HG02884 (cell line): Measurements from ENCODE around the gene ABCA2.

Experiments used
- ATAC-seq: cut with Tn5 transposase; IDR thresholded peaks from one replicate; pipeline ENCODE4 v1.9.1; 2021; ENCODE audit warnings: mild to moderate bottlenecking, moderate library complexity; ENCODE audit not compliant: unreplicated experiment

ABCA2 gene

GRCh38 chr9:136983167-136983566 is 44.9 kb downstream of the ABCA2 start:
- no peak for ATAC-seq

DNA sequence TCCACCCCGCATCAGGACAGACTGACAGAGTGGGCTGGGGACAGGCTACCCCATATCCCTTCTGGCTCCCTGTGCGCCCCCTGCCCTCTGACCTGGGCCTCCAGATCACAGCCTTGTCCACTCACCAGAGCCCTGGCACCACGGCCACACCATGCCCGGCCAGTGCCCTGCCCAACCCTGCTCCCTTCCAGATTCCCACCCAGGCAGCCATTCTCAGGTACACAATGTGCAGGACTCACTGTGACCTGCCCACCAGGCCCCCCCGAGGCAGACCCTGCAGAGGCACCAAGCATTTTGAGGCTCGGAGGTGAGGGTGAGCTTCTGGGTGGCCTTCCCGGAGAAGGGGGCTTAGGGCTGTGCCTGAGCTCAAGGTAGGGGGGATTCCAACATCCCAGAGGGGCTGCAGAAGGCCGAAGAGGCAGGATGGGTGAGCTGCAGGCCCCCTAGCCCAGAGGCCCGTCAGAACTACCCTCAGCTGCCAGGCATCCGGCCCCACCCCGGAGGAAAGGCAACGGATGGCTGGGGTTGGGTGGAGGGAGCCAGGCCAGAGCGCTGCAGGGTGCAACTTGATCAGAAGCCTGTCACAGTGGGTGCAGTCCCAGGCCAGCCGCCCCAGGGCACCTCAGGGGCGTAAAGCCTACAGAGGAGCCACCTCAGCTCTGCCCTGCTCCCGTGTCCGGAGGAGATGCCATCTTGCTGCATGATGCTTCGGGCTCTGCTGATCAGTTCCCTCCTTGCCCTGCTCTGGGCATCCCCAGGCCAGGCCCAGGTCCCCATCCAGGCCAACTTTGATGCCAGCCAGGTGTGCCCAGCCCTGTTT is 45.6 kb downstream of the ABCA2 start, which contains the start of gene LCNL1:
LCNL1 (plus strand) TSS at position 762 of the 820 bp plus-strand sequence. CDS start 594 bp downstream, outside the sequence.
- no peak for ATAC-seq

DNA sequence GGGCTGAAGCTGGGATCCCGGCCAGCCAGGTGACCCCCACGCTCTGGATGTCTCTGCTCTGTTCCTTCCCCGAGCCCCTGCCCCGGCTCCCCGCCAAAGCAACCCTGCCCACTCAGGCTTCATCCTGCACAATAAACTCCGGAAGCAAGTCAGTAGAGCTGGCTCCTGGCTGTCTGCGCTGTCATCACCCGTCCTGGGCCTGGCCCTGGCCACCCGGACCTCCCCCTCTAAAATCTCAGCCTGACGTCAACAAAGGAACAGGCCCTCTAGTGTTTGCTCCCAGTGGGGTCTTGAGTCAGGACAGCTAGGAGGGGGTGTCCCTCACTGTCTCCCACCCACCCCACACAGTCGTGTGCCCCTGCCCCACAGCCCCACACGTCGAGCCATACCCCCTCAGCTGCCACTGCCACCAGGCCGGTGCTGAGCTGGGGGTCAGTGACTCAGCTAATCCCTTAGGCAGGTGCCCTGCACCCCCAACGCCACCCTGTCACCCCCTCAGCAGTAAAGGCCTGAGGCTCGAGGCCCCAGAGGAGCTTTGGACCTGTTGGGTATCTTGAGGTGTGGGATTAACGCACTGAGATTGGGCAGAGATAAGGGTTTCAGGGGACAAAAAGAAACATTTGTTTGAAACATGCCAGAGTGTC is 46.3 kb downstream of the ABCA2 start:
- no peak for ATAC-seq

DNA sequence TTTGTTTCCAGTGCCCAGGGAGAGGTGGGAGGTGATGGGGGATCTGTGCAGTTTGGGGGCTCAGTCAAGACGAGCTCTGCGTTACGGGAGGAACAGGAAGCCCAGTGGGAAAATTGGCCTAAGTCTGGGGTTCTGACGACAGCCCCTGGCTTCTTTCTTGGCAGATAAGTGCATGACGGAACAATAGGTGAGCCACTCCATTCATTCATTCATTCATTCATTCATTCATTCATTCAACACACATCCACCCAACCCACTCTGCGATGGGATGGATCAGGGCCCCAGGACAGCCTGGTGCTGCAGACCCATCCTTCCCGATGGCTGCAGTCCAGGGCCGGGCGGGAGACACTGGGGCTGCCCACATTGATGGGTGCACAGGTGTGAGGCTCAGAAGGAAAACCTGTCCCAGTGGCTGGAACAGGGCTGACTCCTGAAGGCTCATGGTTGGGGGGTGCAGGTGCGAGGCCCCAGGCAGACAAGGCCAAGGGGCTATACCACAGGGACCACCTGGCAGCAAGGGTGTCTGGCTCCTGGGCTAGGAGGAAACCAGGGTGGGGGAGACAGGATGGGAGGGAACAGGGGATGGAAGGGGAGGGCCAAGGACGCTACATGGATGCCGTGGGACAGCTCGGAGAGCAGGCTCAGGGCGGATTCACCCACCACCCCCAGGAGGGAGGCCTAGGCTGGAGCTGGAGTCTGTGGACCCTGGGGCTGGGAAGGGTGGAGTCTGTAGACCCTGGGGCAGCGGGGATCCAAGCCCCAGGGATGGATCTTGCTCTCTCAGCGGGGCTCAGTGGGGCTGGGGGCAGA is 47.2 kb downstream of the ABCA2 start:
- ATAC-seq, result no peak

DNA sequence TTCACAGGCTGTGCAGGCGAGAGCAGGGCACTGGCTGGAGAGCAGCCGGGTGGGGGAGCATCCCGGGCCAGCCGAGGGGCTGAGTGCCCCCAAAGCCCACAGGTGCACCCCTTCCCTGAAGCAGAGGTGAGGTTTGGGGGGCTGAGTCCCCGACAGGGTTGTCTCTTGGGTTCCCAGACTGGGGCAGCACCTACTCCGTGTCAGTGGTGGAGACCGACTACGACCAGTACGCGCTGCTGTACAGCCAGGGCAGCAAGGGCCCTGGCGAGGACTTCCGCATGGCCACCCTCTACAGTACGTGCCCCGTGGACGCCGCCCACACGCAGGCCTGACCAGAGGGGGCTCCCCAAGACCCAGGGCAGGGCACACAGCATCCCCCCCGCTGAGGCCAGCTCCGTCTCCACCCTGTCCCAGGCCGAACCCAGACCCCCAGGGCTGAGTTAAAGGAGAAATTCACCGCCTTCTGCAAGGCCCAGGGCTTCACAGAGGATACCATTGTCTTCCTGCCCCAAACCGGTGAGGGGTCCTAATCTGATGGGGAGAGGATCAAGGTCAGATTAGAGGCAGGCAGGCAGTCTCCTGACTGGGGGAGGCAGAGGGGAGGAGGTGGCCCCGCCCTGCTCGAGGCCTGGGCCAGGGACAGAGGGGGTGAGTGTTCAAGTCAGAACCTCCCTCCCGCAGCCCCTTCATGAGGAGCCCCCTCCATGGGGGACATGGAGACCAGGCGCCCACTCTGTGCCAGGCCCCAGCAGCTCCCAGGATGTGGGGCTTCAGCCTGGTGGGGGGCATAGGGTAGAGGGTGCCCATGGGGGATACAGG is 48.1 kb downstream of the ABCA2 start:
- ATAC-seq, result no peak

DNA sequence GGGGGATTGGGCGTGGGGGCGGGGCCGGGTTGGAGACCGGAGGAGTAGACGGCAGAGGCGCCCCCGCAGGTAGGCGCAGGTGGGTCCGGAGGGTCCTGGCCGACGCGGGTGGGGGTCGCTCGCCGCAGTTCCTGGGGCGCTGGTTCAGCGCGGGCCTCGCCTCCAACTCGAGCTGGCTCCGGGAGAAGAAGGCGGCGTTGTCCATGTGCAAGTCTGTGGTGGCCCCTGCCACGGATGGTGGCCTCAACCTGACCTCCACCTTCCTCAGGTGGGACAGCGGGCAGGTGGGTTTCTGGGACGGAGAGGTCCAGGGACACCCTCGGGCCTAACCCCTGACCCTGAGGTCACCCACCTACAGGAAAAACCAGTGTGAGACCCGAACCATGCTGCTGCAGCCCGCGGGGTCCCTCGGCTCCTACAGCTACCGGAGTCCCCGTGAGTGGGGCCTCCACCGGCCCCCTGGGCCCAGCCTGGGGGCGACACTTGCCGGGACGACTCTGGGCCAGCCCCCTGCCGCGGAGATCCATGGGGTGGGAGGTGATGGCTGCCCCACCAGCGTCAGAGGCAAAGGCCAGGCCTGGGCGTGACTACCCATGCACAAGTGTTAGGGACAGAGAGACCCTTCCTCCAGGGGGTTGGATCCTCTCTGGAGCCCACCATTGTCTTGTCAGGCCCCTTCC is 49.0 kb downstream of the ABCA2 start:
- ATAC-seq, result no peak

- no peak for ATAC-seq
Observed at GRCh38 chr9:136978073-136978864, 49.8 kb downstream of the ABCA2 start.

DNA sequence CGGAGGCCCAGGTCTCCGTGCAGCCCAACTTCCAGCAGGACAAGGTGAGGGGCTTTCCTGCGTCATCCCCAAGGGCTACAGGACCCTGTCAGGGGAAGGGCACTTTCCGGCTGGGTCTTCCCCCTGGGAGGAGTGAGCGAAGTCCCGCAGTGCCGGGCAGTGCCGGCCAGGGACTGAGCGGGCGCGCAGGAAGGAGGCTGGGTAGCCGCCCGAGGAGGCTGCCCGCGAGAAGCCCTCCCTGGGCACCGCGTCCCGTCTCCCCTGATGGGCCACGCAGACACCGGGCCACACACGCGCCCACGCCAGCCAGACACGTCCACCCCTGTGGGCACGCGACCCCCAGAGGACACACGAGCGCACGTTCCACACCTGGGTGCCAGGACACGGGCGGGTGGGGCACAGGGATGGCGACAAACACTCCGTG is 50.4 kb downstream of the ABCA2 start:
- ATAC-seq, result no peak

DNA sequence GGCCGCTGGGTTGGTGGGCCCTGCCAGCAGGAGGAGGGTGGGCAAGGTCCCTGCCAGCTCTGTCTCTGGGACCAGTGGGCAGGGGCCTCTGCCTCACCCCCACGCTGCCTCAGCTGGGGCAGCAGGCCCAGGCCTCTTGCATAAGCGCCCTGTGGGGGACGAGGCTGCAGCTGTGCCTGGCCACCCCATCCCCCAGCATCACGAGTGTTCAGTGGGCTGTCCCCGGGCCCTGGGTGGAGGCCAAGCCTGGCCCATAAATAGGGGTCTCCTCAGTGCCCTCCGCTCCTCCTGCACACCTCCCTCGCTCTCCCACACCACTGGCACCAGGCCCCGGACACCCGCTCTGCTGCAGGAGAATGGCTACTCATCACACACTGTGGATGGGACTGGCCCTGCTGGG is 50.8 kb downstream of the ABCA2 start, which contains the start of gene PTGDS:
PTGDS (plus strand) TSS at position 282 of the 400 bp plus-strand sequence; CDS start at position 357, 75 bp downstream.
- ATAC-seq, result no peak

- no peak for ATAC-seq
Observed at GRCh38 chr9:136975644-136976043, 52.4 kb downstream of the ABCA2 start.

- ATAC-seq, result no peak
Observed at GRCh38 chr9:136974817-136975535, 53.1 kb downstream of the ABCA2 start.

DNA sequence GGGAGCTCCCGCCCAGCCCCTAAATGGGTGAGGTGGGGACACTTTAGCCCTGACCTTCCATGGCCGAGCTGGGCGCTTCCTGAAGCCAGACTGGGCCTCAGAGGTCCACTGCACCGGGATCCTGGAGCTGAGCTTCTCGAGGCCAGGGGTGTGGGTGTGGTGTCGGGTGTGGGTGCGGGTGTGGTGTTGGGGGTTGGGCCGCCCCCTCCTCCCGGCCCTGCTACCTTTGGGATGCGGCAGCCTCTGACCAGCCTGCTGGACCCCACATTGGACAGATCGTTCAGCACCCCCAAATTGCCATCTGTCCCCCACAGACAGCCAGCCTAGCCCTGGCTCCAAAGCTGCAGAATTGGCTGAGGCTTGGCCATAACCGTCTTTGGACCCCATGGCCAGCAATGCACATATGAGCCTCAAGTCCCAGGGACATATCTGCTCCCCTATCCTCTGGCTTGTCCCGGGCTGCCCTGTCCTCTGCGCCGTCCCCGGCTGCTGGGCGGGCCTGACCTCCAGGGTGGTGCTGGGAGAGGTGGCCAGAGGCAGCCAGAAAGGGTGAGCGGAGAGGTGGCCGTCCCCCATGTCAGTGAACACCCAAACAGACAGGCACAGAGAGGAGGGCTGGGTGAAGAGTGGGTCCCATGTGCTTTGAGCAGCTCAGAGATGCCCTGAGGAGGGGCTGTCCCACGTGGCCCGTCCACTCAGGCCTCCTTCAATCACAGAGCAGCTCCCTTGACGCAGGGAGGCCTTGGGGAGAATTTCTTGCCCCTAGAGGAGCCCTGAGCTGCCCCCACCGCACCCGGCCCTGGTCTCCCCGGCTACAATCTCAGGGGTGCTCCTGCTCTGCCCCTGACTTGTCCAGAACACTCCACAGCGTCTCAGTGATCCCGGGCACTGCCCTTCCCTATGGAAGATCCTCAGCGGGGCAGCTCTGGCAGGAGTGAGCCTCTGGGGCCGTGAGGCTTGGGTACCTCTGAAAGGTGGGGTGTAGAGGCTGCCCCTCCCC is 54.1 kb downstream of the ABCA2 start:
- no peak for ATAC-seq

DNA sequence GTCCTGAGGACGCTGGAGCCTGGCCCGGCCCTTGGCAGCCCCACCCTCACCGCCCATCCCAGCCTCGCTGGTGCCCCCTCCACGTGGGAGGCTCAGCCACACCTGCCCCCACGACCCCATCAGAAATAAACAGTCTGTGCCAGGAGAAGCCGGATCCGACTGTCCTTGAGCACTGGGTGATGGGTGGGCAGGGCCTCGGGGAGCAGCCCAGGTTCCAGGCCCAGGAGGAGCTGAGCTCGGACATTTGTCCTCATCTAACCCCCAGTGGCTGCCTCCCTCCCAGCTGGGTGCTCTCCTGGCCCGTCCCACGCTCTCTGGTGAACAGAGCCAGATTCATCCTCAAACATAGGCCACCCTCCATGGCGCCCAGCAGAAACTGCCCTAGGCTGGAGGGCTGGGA is 55.3 kb downstream of the ABCA2 start:
- ATAC-seq, result no peak

- ATAC-seq, result no peak
Observed at GRCh38 chr9:136972335-136972734, 55.7 kb downstream of the ABCA2 start.

GRCh38 chr9:136971746-136972145 is 56.3 kb downstream of the ABCA2 start:
- no peak for ATAC-seq

- no peak for ATAC-seq
Observed at GRCh38 chr9:136970361-136970760, 57.7 kb downstream of the ABCA2 start.

DNA sequence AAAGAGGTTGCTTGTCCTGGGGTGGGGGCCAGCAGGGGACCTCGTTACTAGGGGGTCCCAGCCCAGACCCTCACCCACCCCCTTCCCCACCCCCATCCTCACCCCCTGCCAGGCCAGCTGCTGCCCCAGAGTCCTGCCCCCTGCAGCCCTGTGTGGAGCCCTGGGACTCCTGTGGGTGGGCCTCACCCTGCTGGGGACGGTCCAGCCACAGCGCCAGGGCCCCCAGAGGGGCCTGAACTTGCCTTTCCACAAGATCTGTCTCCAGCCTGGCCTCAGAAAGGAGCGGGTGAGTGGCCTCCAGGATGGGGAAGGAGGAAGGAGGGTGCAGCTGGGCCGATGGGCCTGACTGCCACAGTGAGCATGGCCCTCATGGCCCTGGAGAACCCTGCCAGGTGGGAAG is 58.3 kb downstream of the ABCA2 start:
- no peak for ATAC-seq
